AG04450 (cell line): ENCODE measurements around the gene MXD1. TPM values are rescaled to one million over a fixed set of nuclear protein-coding genes. Genes with fewer than 3 reads are reported as not detected.
"Not testable (repeated sequence)": the region's sequence is repeated elsewhere in the genome, so short reads cannot be mapped to it uniquely, and the experiment has no call there.

ENCODE experiments used
- CTCF ChIA-PET: fragments of 300-600, 350-600 bp; formaldehyde crosslinking; extraction: SDS; loops from one replicate; lab custom pipeline; 2022; ENCODE audit warnings: antibody characterized with exemption, inconsistent platforms; lab: Charles Lee
- POLR2A ChIA-PET: fragments of 350-600 bp; formaldehyde crosslinking; extraction: SDS; loops from one replicate; lab custom pipeline; 2021; ENCODE audit warnings: antibody characterized with exemption, inconsistent platforms; lab: Yijun Ruan, JAX
- DNase-seq: peaks from one replicate; pipeline ENCODE4 v3.0.0-alpha.2; 2011; ENCODE audit warnings: low read depth, low spot score
- H3K27ac ChIP-seq: one replicate; pipeline ENCODE4 v1.5.1; 2012; ENCODE audit warnings: low read depth, low read length, control low read depth
- H3K27me3 ChIP-seq: one replicate; pipeline ENCODE4 v1.6.0; 2012; ENCODE audit warnings: low read length; ENCODE audit not compliant: control insufficient read depth, insufficient read depth
- H3K4me3 ChIP-seq: 2 replicates; pipeline ENCODE4 v1.5.1; 2011; ENCODE audit warnings: mild to moderate bottlenecking, low read depth, low read length, control low read depth
- H3K9me3 ChIP-seq: 2 replicates; pipeline ENCODE4 v1.5.1; 2012; ENCODE audit warnings: low read length; ENCODE audit not compliant: control insufficient read depth, insufficient read depth
- CTCF ChIP-seq: IDR thresholded peaks from 2 replicates; pipeline ENCODE4 v1.5.1; 2011; ENCODE audit warnings: low read depth, low read length, control low read depth, inconsistent platforms
- polyA plus RNA-seq: library from polyadenylated mRNA; depleted of rRNA; stranded (reverse); fragments of >200 nt; gene quantifications from 2 replicates; pipeline ENCODE4 v1.2.3, GENCODE V29; 2011

Gene MXD1
- polyA plus RNA-seq, 1 experiment: 9.8 TPM

GRCh38 chr2:69948032-69948962 is 33.4 kb downstream of the MXD1 start:
- Histone ChIP-seq H3K27ac (no peak overlapping the region), H3K4me3 (no peak overlapping the region), H3K9me3 (no peaks in the 10 kb centered on the region), H3K27me3 (no peaks in the 10 kb centered on the region)
- CTCF ChIA-PET: interaction anchor here (0.7 to 1.7 kb wide), 2 partner anchors 123 to 276 kb away, joined by 3 to 5 read pairs; no protein-coding TSS in a partner anchor
- TF ChIP-seq CTCF: no peak
- no peak for DNase-seq
- POLR2A ChIA-PET: interaction anchor here (0.6 kb wide), 2 partner anchors 10 to 55 kb away, joined by 3 to 4 read pairs; no protein-coding TSS in a partner anchor

GRCh38 chr2:69948963-69949645 is 34.2 kb downstream of the MXD1 start:
- Histone ChIP-seq H3K9me3 (no peaks in the 10 kb centered on the region), H3K4me3 (no peak overlapping the region), H3K27me3 (peaks cover 2% of the 10 kb centered on the region), H3K27ac (no peak overlapping the region)
- no peak for TF ChIP-seq CTCF
- ChIA-PET POLR2A (no interaction called here), CTCF (interaction anchor here (1.7 kb wide), 1 partner anchor 122 kb away, joined by 5 read pairs; no protein-coding TSS in a partner anchor)
- DNase-seq: no peak

- DNase-seq: no peak
- ChIA-PET POLR2A (no interaction called here), CTCF (no interaction called here)
- Histone ChIP-seq H3K4me3 (no peak overlapping the region), H3K9me3 (no peaks in the 10 kb centered on the region), H3K27me3 (peaks cover 3% of the 10 kb centered on the region), H3K27ac (no peak overlapping the region)
- TF ChIP-seq CTCF: no peak
Observed at GRCh38 chr2:69950241-69950640, 35.3 kb downstream of the MXD1 start.

- POLR2A ChIA-PET, H3K27ac ChIP-seq, H3K9me3 ChIP-seq, H3K27me3 ChIP-seq, DNase-seq, CTCF ChIA-PET, H3K4me3 ChIP-seq: not testable (repeated sequence)
Observed at GRCh38 chr2:69950671-69951070, 35.8 kb downstream of the MXD1 start.

- Histone ChIP-seq H3K27ac (no peak overlapping the region), H3K27me3 (peaks cover 20% of the 10 kb centered on the region), H3K4me3 (no peak overlapping the region), H3K9me3 (no peaks in the 10 kb centered on the region)
- POLR2A ChIA-PET: no interaction called here
- DNase-seq: no peak
- CTCF ChIA-PET: no interaction called here
- no peak for TF ChIP-seq CTCF
Observed at GRCh38 chr2:69952336-69953115, 37.6 kb downstream of the MXD1 start.
